Stomach (tissue), 9 donors: ENCODE results near the gene SLC9B2. TPM values are rescaled to one million over a fixed set of nuclear protein-coding genes. Genes with fewer than 3 reads are reported as not detected.

Source experiments
- DNase-seq, 2 donors: peaks; one replicate each; pipeline versions ENCODE4 v3.0.0 to v3.0.0-alpha.2; 2013 to 2019
- H3K27ac ChIP-seq, 5 donors: fragments of 200-600 bp in 4 of 5; sonication (generic) in 4 of 5; one replicate each; pipeline ENCODE4 v1.5.1; 2013 to 2019; ENCODE audit warnings: mild to moderate bottlenecking in 1 of 5, moderate library complexity in 1 of 5
- H3K27me3 ChIP-seq, 3 donors: fragments of 200-600 bp; sonication (generic); one replicate each; pipeline ENCODE4 v1.5.1; 2017 to 2019; ENCODE audit warnings: mixed run types in 1 of 3
- H3K36me3 ChIP-seq, 4 donors: fragments of 200-600 bp; sonication (generic); 1 replicate in 3 of 4; 2 replicates in 1 of 4; pipeline ENCODE4 v1.5.1; 2016 to 2019
- H3K4me1 ChIP-seq, 4 donors: fragments of 200-600 bp; sonication (generic); one replicate each; pipeline ENCODE4 v1.5.1; 2016 to 2019
- H3K4me3 ChIP-seq, 4 donors: fragments of 200-600 bp; sonication (generic) in 3 of 4; one replicate each; pipeline ENCODE4 v1.5.1; 2016 to 2019; ENCODE audit warnings: mild to moderate bottlenecking in 1 of 4
- H3K9me3 ChIP-seq, 4 donors: fragments of 200-600 bp; sonication (generic); one replicate each; pipeline ENCODE4 v1.5.1; 2016 to 2019
- CTCF ChIP-seq, 7 experiments: fragments of 450-650 bp in 4 of 7; fragments of 200-600 bp in 3 of 7; sonication (generic) in 3 of 7; IDR thresholded peaks; one replicate each; pipeline ENCODE4 v1.5.1; 2016 to 2019; ENCODE audit warnings: antibody characterized with exemption in 7 of 7, control low read depth in 2 of 7, mild to moderate bottlenecking in 1 of 7
- EP300 ChIP-seq: sonication (generic); formaldehyde crosslinking; IDR thresholded peaks from one replicate; pipeline ENCODE4 v1.6.1; 2017; ENCODE audit warnings: antibody characterized with exemption
- POLR2A ChIP-seq, 4 donors: fragments of 450-650 bp; IDR thresholded peaks; one replicate each; pipeline ENCODE4 v1.6.1; 2016; ENCODE audit warnings: antibody characterized with exemption in 4 of 4, control low read depth in 2 of 4, mild to moderate bottlenecking in 1 of 4, moderate library complexity in 1 of 4
- POLR2AphosphoS5 ChIP-seq, 3 donors: sonication (generic); formaldehyde crosslinking; IDR thresholded peaks; one replicate each; pipeline ENCODE4 v1.6.1; 2016; ENCODE audit warnings: antibody characterized with exemption in 3 of 3
- WGBS, 5 donors: extraction: QIAGEN DNeasy Blood & Tissue Kit in 3 of 5; methylation state at CpG; one replicate each; pipeline versions ENCODE4 v1.1.5 to v1.1.7; 2013 to 2018; 5-methylcytosine and 5-hydroxymethylcytosine counted together
- intact Hi-C: fragments of 100-400 bp; cut with DNase I; formaldehyde crosslinking; loops from one replicate; pipeline ENCODE4 v1.15.1; 2023; ENCODE audit warnings: low total_unique reads
- polyA plus RNA-seq, 3 donors: library from polyadenylated mRNA; stranded (reverse); fragments of 200-250 nt; gene quantifications; one replicate each; pipeline ENCODE4 v1.2.3, GENCODE V29; 2013
- total RNA-seq, 5 donors: library from RNA; depleted of rRNA; stranded (reverse); fragments of >200 nt; gene quantifications; one replicate each; pipeline versions ENCODE4 v1.1.0 to v1.2.3, GENCODE V29; 2014 to 2016
- donor health status: healthy with polysubstance abuse.
- donor health status: Bipolar disorder and iron deficiency.
- donor health status: healthy.

SLC9B2 gene
- total and polyA plus RNA-seq, 8 donors: 1.7 to 26.3 (median 10.1) TPM

GRCh38 chr4:103075894-103076746 lies 441 bp downstream of the SLC9B2 start:
- H3K4me3 ChIP-seq: peak overlapping the region; percentile 60 to 78 (median 69)
- H3K4me1 ChIP-seq: peaks cover 20 to 41% (median 28%) of the 10 kb centered on the region in 4 donors
- peak overlapping the region; percentile 82 to 91 (median 88) for H3K27ac ChIP-seq
- TF ChIP-seq EP300 (peak; percentile 4), POLR2A (IDR thresholded peaks at IDR 0.05) (no peak), POLR2AphosphoS5 (IDR thresholded peaks at IDR 0.05) (peak in 1 of 3 donors; percentile 55)
- intact Hi-C loops: no loop called here
- WGBS, 5 donors: 0 to 1% (median 1%) methylated on average over 34 to 82 of the region's 82 CpGs
- H3K36me3 ChIP-seq: peaks cover 4 to 14% (median 11%) of the 10 kb centered on the region in 4 donors
- no peaks in the 10 kb centered on the region for H3K27me3 ChIP-seq
- DNase-seq: peak; percentile 59 to 82
- H3K9me3 ChIP-seq: no peaks in the 10 kb centered on the region

- peak overlapping the region in 4 of 5 donors; percentile 87 to 91 (median 88) for H3K27ac ChIP-seq
- DNase-seq: peak in 1 of 2 donors; percentile 24
- intact Hi-C loops: no loop called here
- 8 to 27% (median 21%) methylated on average over 4 of the region's 4 CpGs for WGBS, 5 donors
- H3K36me3 ChIP-seq: peaks cover 0 to 8% (median 6%) of the 10 kb centered on the region in 4 donors
- H3K4me3 ChIP-seq: peak overlapping the region; percentile 60 to 78 (median 69)
- H3K27me3 ChIP-seq: no peaks in the 10 kb centered on the region
- no peaks in the 10 kb centered on the region for H3K9me3 ChIP-seq
- no peak for TF ChIP-seq POLR2AphosphoS5 (IDR thresholded peaks at IDR 0.05)
- no peak for TF ChIP-seq POLR2A (IDR thresholded peaks at IDR 0.05)
- TF ChIP-seq EP300: no peak
- TF ChIP-seq CTCF (IDR thresholded peaks at IDR 0.05): no peak
- H3K4me1 ChIP-seq: peaks cover 20 to 41% (median 28%) of the 10 kb centered on the region in 4 donors
Observed at GRCh38 chr4:103075435-103075893, 1.1 kb downstream of the SLC9B2 start.

DNA sequence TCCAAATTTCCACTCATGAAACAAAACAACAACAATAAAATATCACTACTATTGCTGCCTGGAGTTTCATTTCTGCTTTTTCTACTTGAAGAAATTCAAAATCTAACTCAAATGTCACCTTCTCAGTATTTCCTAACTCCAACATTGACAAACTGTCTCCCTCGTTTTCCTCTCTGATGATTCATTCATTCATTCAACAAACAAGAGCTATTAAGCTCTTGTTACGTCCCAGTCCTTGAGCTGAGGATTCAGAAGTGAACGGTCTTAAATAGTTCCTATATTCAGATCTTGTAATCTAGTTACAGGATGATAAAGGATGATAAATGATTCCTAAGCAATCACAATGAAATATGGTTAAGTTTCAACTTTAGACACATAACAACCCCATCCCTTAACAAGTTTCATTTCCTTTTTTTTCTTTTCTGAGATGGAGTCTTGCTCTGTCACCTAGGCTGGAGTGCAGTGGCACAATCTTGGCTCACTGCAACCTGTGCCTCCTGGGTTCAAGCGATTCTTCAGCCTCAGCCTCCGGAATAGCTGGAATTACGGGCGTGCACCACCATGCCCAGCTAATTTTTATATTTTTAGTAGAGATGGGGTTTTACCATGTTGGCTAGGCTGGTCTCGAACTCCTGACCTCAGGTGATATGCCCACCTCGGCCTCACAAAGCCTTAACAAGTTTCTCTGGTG lies 1.7 kb downstream of the SLC9B2 start:
- Histone ChIP-seq H3K36me3 (peaks cover 0 to 5% (median 4%) of the 10 kb centered on the region in 4 donors), H3K27ac (peak overlapping the region in 1 of 5 donors; percentile 89), H3K27me3 (no peaks in the 10 kb centered on the region), H3K4me1 (peaks cover 20 to 41% (median 28%) of the 10 kb centered on the region in 4 donors), H3K9me3 (no peaks in the 10 kb centered on the region), H3K4me3 (peak overlapping the region in 2 of 4 donors; percentile 71 to 78)
- TF ChIP-seq EP300: no peak
- TF ChIP-seq POLR2A (IDR thresholded peaks at IDR 0.05): no peak
- TF ChIP-seq POLR2AphosphoS5 (IDR thresholded peaks at IDR 0.05): no peak
- no peak for TF ChIP-seq CTCF (IDR thresholded peaks at IDR 0.05)
- no peak for DNase-seq
- intact Hi-C loops: no loop called here
- 79 to 85% (median 83%) methylated on average over 9 of the region's 9 CpGs for WGBS, 5 donors

- H3K36me3 ChIP-seq: no peaks in the 10 kb centered on the region
- intact Hi-C loops: no loop called here
- H3K9me3 ChIP-seq: no peaks in the 10 kb centered on the region
- peaks cover 20 to 41% (median 28%) of the 10 kb centered on the region in 4 donors for H3K4me1 ChIP-seq
- H3K27ac ChIP-seq: peak overlapping the region in 2 of 5 donors; percentile 15 to 62
- H3K27me3 ChIP-seq: no peaks in the 10 kb centered on the region
- DNase-seq: no peak
- TF ChIP-seq CTCF (IDR thresholded peaks at IDR 0.05) (no peak), POLR2A (IDR thresholded peaks at IDR 0.05) (no peak), POLR2AphosphoS5 (IDR thresholded peaks at IDR 0.05) (no peak), EP300 (no peak)
- WGBS, 5 donors: 72 to 86% (median 75%) methylated on average over 2 of the region's 2 CpGs
- H3K4me3 ChIP-seq: no peak overlapping the region
Observed at GRCh38 chr4:103073792-103074438, 2.6 kb downstream of the SLC9B2 start.
